HEK293T (cell line): ENCODE measurements around the gene DENND4C.

ENCODE experiments used
- ARNT ChIP-seq: fragments of 450-650 bp; IDR thresholded peaks from 2 replicates; pipeline ENCODE4 v1.6.1; 2017; ENCODE audit warnings: mild to moderate bottlenecking
- BHLHE40 ChIP-seq: fragments of 450-650 bp; IDR thresholded peaks from 2 replicates; pipeline ENCODE4 v1.6.1; 2016; ENCODE audit warnings: mild to moderate bottlenecking, moderate library complexity, borderline replicate concordance
- ELF4 ChIP-seq: fragments of 450-650 bp; IDR thresholded peaks from 2 replicates; pipeline ENCODE4 v1.6.1; 2017; ENCODE audit warnings: antibody characterized with exemption
- FOXA1 ChIP-seq: fragments of 450-650 bp; IDR thresholded peaks from 2 replicates; pipeline ENCODE4 v1.6.1; 2016; ENCODE audit warnings: mild to moderate bottlenecking
- FOXM1 ChIP-seq: fragments of 450-650 bp; IDR thresholded peaks from 2 replicates; pipeline ENCODE4 v1.6.1; 2017; ENCODE audit warnings: mild to moderate bottlenecking, borderline replicate concordance
- HDGF ChIP-seq: fragments of 450-650 bp; IDR thresholded peaks from 2 replicates; pipeline ENCODE4 v1.6.1; 2017; ENCODE audit warnings: antibody characterized with exemption, borderline replicate concordance
- SP1 ChIP-seq: fragments of 450-650 bp; IDR thresholded peaks from 2 replicates; pipeline ENCODE4 v1.6.1; 2017
- SUZ12 ChIP-seq: fragments of 450-650 bp; IDR thresholded peaks from 2 replicates; pipeline ENCODE4 v1.6.1; 2016; ENCODE audit warnings: mild to moderate bottlenecking
- TARDBP ChIP-seq: fragments of 450-650 bp; IDR thresholded peaks from 2 replicates; pipeline ENCODE4 v1.6.1; 2016
- ZNF384 ChIP-seq: fragments of 450-650 bp; IDR thresholded peaks from 2 replicates; pipeline ENCODE4 v1.6.1; 2016

- TF ChIP-seq SP1 = no peak
- TF ChIP-seq BHLHE40 = no peak
- no peak for TF ChIP-seq SUZ12
- no peak for TF ChIP-seq ELF4
- TF ChIP-seq HDGF = no peak
- no peak for TF ChIP-seq FOXM1
- TF ChIP-seq TARDBP = no peak
- TF ChIP-seq FOXA1 = no peak
- no peak for TF ChIP-seq ARNT
- no peak for TF ChIP-seq ZNF384
Measured at GRCh38 chr9:19284729-19285128, 54.2 kb downstream of the DENND4C start.
